GM10847 (cell line): ENCODE measurements around the gene AJAP1.

ENCODE experiments used
- POLR2A ChIP-seq: IDR thresholded peaks from 2 replicates; pipeline ENCODE4 v1.6.1; 2011; ENCODE audit not compliant: insufficient read length; ENCODE audit errors: extremely low read depth

The AJAP1 gene

GRCh38 chr1:4647391-4647790, 7.0 kb upstream of the AJAP1 start:
- TF ChIP-seq POLR2A = no peak

- TF ChIP-seq POLR2A = no peak
These were observed 5.8 kb upstream of the AJAP1 start for GRCh38 chr1:4648657-4649056.

- no peak for TF ChIP-seq POLR2A
These were observed 3.9 kb upstream of the AJAP1 start for GRCh38 chr1:4650481-4650880.

GRCh38 chr1:4650981-4651380, 3.4 kb upstream of the AJAP1 start:
- no peak for TF ChIP-seq POLR2A

- no peak for TF ChIP-seq POLR2A
These were observed 1.6 kb upstream of the AJAP1 start for GRCh38 chr1:4652631-4653327.

- no peak for TF ChIP-seq POLR2A
These were observed 1.1 kb upstream of the AJAP1 start for GRCh38 chr1:4653328-4653660.

- no peak for TF ChIP-seq POLR2A
These were observed 610 bp downstream of the AJAP1 start for GRCh38 chr1:4654764-4655673.

- TF ChIP-seq POLR2A = no peak
These were observed 1.5 kb downstream of the AJAP1 start for GRCh38 chr1:4655674-4656532.

GRCh38 chr1:4656533-4657140, 2.2 kb downstream of the AJAP1 start:
- TF ChIP-seq POLR2A = no peak

GRCh38 chr1:4657244-4657789, 2.9 kb downstream of the AJAP1 start:
- TF ChIP-seq POLR2A = no peak

GRCh38 chr1:4657960-4658541, 3.6 kb downstream of the AJAP1 start:
- no peak for TF ChIP-seq POLR2A

- TF ChIP-seq POLR2A = no peak
These were observed 4.5 kb downstream of the AJAP1 start for GRCh38 chr1:4658643-4659628.

- TF ChIP-seq POLR2A = no peak
These were observed 6.6 kb downstream of the AJAP1 start for GRCh38 chr1:4660917-4661594.

GRCh38 chr1:4661595-4661917, 7.1 kb downstream of the AJAP1 start:
- TF ChIP-seq POLR2A = no peak
